H9 (cell line): ENCODE results near the gene KDM1B. TPM values are rescaled to one million over a fixed set of nuclear protein-coding genes. Genes with fewer than 3 reads are reported as not detected.

Experiments
- DNase-seq: peaks from one replicate; pipeline ENCODE4 v3.0.0-alpha.2; 2017
- H2AFZ ChIP-seq: one replicate; pipeline ENCODE4 v1.6.1; 2013; ENCODE audit warnings: mild to moderate bottlenecking, low read length, control low read depth, moderate library complexity
- H2AK5ac ChIP-seq: 2 replicates; pipeline ENCODE4 v1.6.1; 2013; ENCODE audit warnings: low read length, control low read depth, mixed read lengths; ENCODE audit not compliant: insufficient read length
- H2BK120ac ChIP-seq: one replicate; pipeline ENCODE4 v1.6.1; 2013; ENCODE audit warnings: low read depth, mild to moderate bottlenecking, low read length, control low read depth, inconsistent platforms; ENCODE audit not compliant: poor library complexity, severe bottlenecking
- H2BK12ac ChIP-seq: 2 replicates; pipeline ENCODE4 v1.6.1; 2013; ENCODE audit warnings: low read length, control low read depth, mixed read lengths, low read depth; ENCODE audit not compliant: insufficient read length
- H2BK15ac ChIP-seq: 2 replicates; pipeline ENCODE4 v1.6.1; 2013; ENCODE audit warnings: low read depth, low read length, control low read depth
- H2BK20ac ChIP-seq: one replicate; pipeline ENCODE4 v1.6.1; 2013; ENCODE audit warnings: low read depth, mild to moderate bottlenecking, low read length, control low read depth, inconsistent platforms; ENCODE audit not compliant: poor library complexity, severe bottlenecking
- H2BK5ac ChIP-seq: 2 replicates; pipeline ENCODE4 v1.6.1; 2013; ENCODE audit warnings: low read length, control low read depth, mixed read lengths; ENCODE audit not compliant: insufficient read length
- H3K14ac ChIP-seq: 2 replicates; pipeline ENCODE4 v1.6.1; 2013; ENCODE audit warnings: low read length, control low read depth; ENCODE audit not compliant: insufficient read depth
- H3K18ac ChIP-seq: 2 replicates; pipeline ENCODE4 v1.6.1; 2013; ENCODE audit warnings: low read depth, mild to moderate bottlenecking, mixed read lengths, low read length, control low read depth; ENCODE audit not compliant: insufficient read length
- H3K23ac ChIP-seq: 2 replicates; pipeline ENCODE4 v1.6.1; 2013; ENCODE audit warnings: low read length, control low read depth, mixed read lengths, low read depth; ENCODE audit not compliant: insufficient read length
- H3K23me2 ChIP-seq: 2 replicates; pipeline ENCODE4 v1.6.1; 2013; ENCODE audit warnings: low read depth, mild to moderate bottlenecking, mixed read lengths, low read length, control low read depth; ENCODE audit not compliant: insufficient read length, poor library complexity, severe bottlenecking
- H3K27ac ChIP-seq: 2 replicates; pipeline ENCODE4 v1.5.1; 2013; ENCODE audit warnings: low read length, control low read depth, mixed read lengths, low read depth; ENCODE audit not compliant: insufficient read length
- H3K27me3 ChIP-seq: 2 replicates; pipeline ENCODE4 v1.6.1; 2013; ENCODE audit warnings: low read length, control low read depth, inconsistent platforms; ENCODE audit not compliant: insufficient read depth
- H3K4ac ChIP-seq: 2 replicates; pipeline ENCODE4 v1.6.1; 2013; ENCODE audit warnings: low read depth, mild to moderate bottlenecking, control low read depth, inconsistent platforms, low read length, moderate library complexity
- H3K4me1 ChIP-seq: 2 replicates; pipeline ENCODE4 v1.6.1; 2013; ENCODE audit warnings: low read length, control low read depth, inconsistent platforms; ENCODE audit not compliant: insufficient read depth
- H3K4me2 ChIP-seq: 2 replicates; pipeline ENCODE4 v1.6.1; 2013; ENCODE audit warnings: low read length, control low read depth, mixed read lengths; ENCODE audit not compliant: insufficient read length, insufficient read depth
- H3K56ac ChIP-seq: 2 replicates; pipeline ENCODE4 v1.6.1; 2013; ENCODE audit warnings: low read depth, mild to moderate bottlenecking, mixed read lengths, low read length, control low read depth; ENCODE audit not compliant: insufficient read length
- H3K79me1 ChIP-seq: 2 replicates; pipeline ENCODE4 v1.6.1; 2013; ENCODE audit warnings: low read depth, mild to moderate bottlenecking, moderate library complexity, low read length, control low read depth, inconsistent platforms; ENCODE audit not compliant: insufficient read depth, poor library complexity, severe bottlenecking
- H3K79me2 ChIP-seq: 2 replicates; pipeline ENCODE4 v1.6.1; 2013; ENCODE audit warnings: low read length, control low read depth, inconsistent platforms; ENCODE audit not compliant: insufficient read depth
- H3K9ac ChIP-seq: 2 replicates; pipeline ENCODE4 v1.6.1; 2013; ENCODE audit warnings: low read length, control low read depth, mixed read lengths; ENCODE audit not compliant: insufficient read length; ENCODE audit errors: extremely low read depth
- H3K9me3 ChIP-seq: one replicate; pipeline ENCODE4 v1.6.1; 2013; ENCODE audit warnings: low read depth, low read length, inconsistent platforms; ENCODE audit not compliant: control insufficient read depth
- H3T11ph ChIP-seq: one replicate; pipeline ENCODE4 v1.6.1; 2013; ENCODE audit warnings: mild to moderate bottlenecking, low read length, control low read depth, inconsistent platforms
- H4K20me1 ChIP-seq: one replicate; pipeline ENCODE4 v1.6.1; 2013; ENCODE audit not compliant: control insufficient read depth, insufficient read length, insufficient read depth
- H4K5ac ChIP-seq: 2 replicates; pipeline ENCODE4 v1.6.1; 2013; ENCODE audit warnings: low read depth, mild to moderate bottlenecking, mixed read lengths, low read length, control low read depth; ENCODE audit not compliant: insufficient read length
- H4K8ac ChIP-seq: replicated peaks from 2 replicates; pipeline ENCODE4 v1.6.1; 2013; ENCODE audit warnings: low read length, control low read depth, mixed read lengths, low read depth; ENCODE audit not compliant: insufficient read length
- H4K91ac ChIP-seq: 2 replicates; pipeline ENCODE4 v1.6.1; 2013; ENCODE audit warnings: low read depth, mild to moderate bottlenecking, moderate library complexity, mixed read lengths, low read length, control low read depth; ENCODE audit not compliant: insufficient read length
- H3K27ac Mint-ChIP-seq, 3 experiments: 2 replicates in 2 of 3; 3 replicates in 1 of 3; pipeline ENCODE4 v1.8.0; 2020 to 2021; ENCODE audit warnings: mixed read lengths in 3 of 3, mild to moderate bottlenecking in 1 of 3, moderate library complexity in 1 of 3
- H3K27me3 Mint-ChIP-seq: 2 replicates; pipeline ENCODE4 v1.8.0; 2021; ENCODE audit warnings: low read depth, mild to moderate bottlenecking, moderate library complexity, mixed read lengths
- H3K36me3 Mint-ChIP-seq, 3 experiments: 2 replicates in 2 of 3; 3 replicates in 1 of 3; pipeline ENCODE4 v1.8.0; 2020 to 2021; ENCODE audit warnings: low read depth in 3 of 3, mixed read lengths in 3 of 3; ENCODE audit not compliant: insufficient read depth in 1 of 3
- H3K4me1 Mint-ChIP-seq, 2 experiments: 2 replicates each; pipeline ENCODE4 v1.8.0; 2020; ENCODE audit warnings: mixed read lengths in 2 of 2
- H3K4me3 Mint-ChIP-seq, 2 experiments: 2 replicates in 1 of 2; 3 replicates in 1 of 2; pipeline ENCODE4 v1.8.0; 2020 to 2021; ENCODE audit warnings: mild to moderate bottlenecking in 2 of 2, mixed read lengths in 2 of 2, moderate library complexity in 1 of 2
- H3K9me3 Mint-ChIP-seq, 2 experiments: 2 replicates in 1 of 2; 3 replicates in 1 of 2; pipeline ENCODE4 v1.8.0; 2020; ENCODE audit warnings: mild to moderate bottlenecking in 2 of 2, mixed read lengths in 2 of 2, moderate library complexity in 1 of 2
- CTCF ChIP-seq: fragments of 200-600 bp; sonication (generic); conservative IDR thresholded peaks from 3 replicates; pipeline ENCODE4 v1.8.0; 2021; ENCODE audit warnings: antibody characterized with exemption, mild to moderate bottlenecking
- WGBS: extraction: QIAGEN DNeasy Blood & Tissue Kit; methylation state at CpG from one replicate; pipeline ENCODE4 v1.1.7; 2013; ENCODE audit warnings: missing lambda C conversion rate, low lambda C conversion rate, mixed read lengths; ENCODE audit not compliant: insufficient read length; ENCODE audit errors: extremely low coverage; 5-methylcytosine and 5-hydroxymethylcytosine counted together
- total RNA-seq: library from RNA; stranded (reverse); gene quantifications from 2 replicates; pipeline ENCODE4 v1.2.1, GENCODE V29; 2021

The KDM1B gene
- total RNA-seq, 1 experiment from 2014 or later: 5.4 TPM

GRCh38 chr6:18235524-18235923 lies 80.3 kb downstream of the KDM1B start:
- H3K9me3 ChIP-seq: no peaks in the 10 kb centered on the region
- H2AFZ ChIP-seq: no peak overlapping the region
- peaks cover 4% of the 10 kb centered on the region in 2 experiments; a peak in 3 of 4 replicates for H3K4me1 Mint-ChIP-seq
- H3K9ac ChIP-seq: no peak overlapping the region
- H2BK20ac ChIP-seq: no peak overlapping the region
- no peak overlapping the region for H3K27ac ChIP-seq
- H2BK15ac ChIP-seq: no peak overlapping the region
- no peak overlapping the region for H2BK12ac ChIP-seq
- peaks cover 86 to 93% (median 87%) of the 10 kb centered on the region in 3 experiments for H3K36me3 Mint-ChIP-seq
- DNase-seq: no peak
- no peaks in the 10 kb centered on the region for H3K4me1 ChIP-seq
- no peaks in the 10 kb centered on the region for H3K27me3 ChIP-seq
- H3K79me1 ChIP-seq: peaks cover 11% of the 10 kb centered on the region
- H4K8ac ChIP-seq: no peak overlapping the region
- no peak overlapping the region for H3T11ph ChIP-seq
- H2BK5ac ChIP-seq: no peak overlapping the region
- H3K9me3 Mint-ChIP-seq: peaks cover 42% of the 10 kb centered on the region in 2 experiments
- H3K4me3 Mint-ChIP-seq: no peak overlapping the region
- H2BK120ac ChIP-seq: no peak overlapping the region
- no peak overlapping the region for H2AK5ac ChIP-seq
- no peak overlapping the region for H3K27ac Mint-ChIP-seq
- no peaks in the 10 kb centered on the region for H4K20me1 ChIP-seq
- H3K23ac ChIP-seq: no peak overlapping the region
- no peak overlapping the region for H3K4ac ChIP-seq
- no peak overlapping the region for H4K91ac ChIP-seq
- H4K5ac ChIP-seq: no peak overlapping the region
- H3K4me2 ChIP-seq: no peak overlapping the region
- H3K56ac ChIP-seq: no peak overlapping the region
- H3K79me2 ChIP-seq: peaks cover 3% of the 10 kb centered on the region; the same call in 1 of the 2 replicates
- H3K27me3 Mint-ChIP-seq: no peaks in the 10 kb centered on the region
- no peak overlapping the region for H3K14ac ChIP-seq
- TF ChIP-seq CTCF: no peak
- WGBS: 100% methylated on average over 1 of the region's 3 CpGs
- no peak overlapping the region for H3K18ac ChIP-seq
- H3K23me2 ChIP-seq: no peaks in the 10 kb centered on the region
